K562 (cell line): ENCODE data around the gene NDC1. TPM values are rescaled to one million over a fixed set of nuclear protein-coding genes. Genes with fewer than 3 reads are reported as not detected.

ENCODE experiments used
- BDP1 ChIP-seq: IDR thresholded peaks from 3 replicates; pipeline ENCODE4 v1.6.1; 2011; ENCODE audit not compliant: insufficient read length, insufficient read depth
- DPF2 ChIP-seq: fragments of 450-650 bp; IDR thresholded peaks from 2 replicates; pipeline ENCODE4 v1.6.1; 2016
- EP400 ChIP-seq: fragments of 450-650 bp; IDR thresholded peaks from 2 replicates; pipeline ENCODE4 v1.6.1; 2017; ENCODE audit warnings: antibody characterized with exemption, mild to moderate bottlenecking, moderate library complexity
- FOXM1 ChIP-seq, 2 experiments: fragments of 450-650 bp in 1 of 2; sonication (generic) in 1 of 2; formaldehyde crosslinking in 1 of 2; IDR thresholded peaks; 2 replicates each; pipeline versions ENCODE4 v1.6.1 to v1.9.0; 2017 to 2022; ENCODE audit warnings: low read depth in 2 of 2, mild to moderate bottlenecking in 2 of 2, missing genetic modification reagents in 1 of 2, moderate library complexity in 1 of 2
- HDAC1 ChIP-seq, 2 experiments: fragments of 450-650 bp; IDR thresholded peaks; 2 replicates each; pipeline ENCODE4 v1.6.1; 2016 to 2017; ENCODE audit warnings: inconsistent platforms in 1 of 2, mild to moderate bottlenecking in 1 of 2, moderate library complexity in 1 of 2
- MBD2 ChIP-seq: sonication (generic); IDR thresholded peaks from 2 replicates; pipeline ENCODE4 v1.6.1; 2016; ENCODE audit warnings: low read depth, borderline replicate concordance
- NEUROD1 ChIP-seq: fragments of 150-350 bp; IDR thresholded peaks from 2 replicates; pipeline ENCODE4 v1.6.1; 2014; ENCODE audit warnings: borderline replicate concordance, low read length, low read depth; ENCODE audit not compliant: partially characterized antibody
- POLR3G ChIP-seq: IDR thresholded peaks from 2 replicates; pipeline ENCODE4 v1.6.1; 2011; ENCODE audit not compliant: insufficient read length, insufficient replicate concordance; ENCODE audit errors: extremely low read depth
- SUPT5H ChIP-seq: fragments of 450-650 bp; IDR thresholded peaks from 2 replicates; pipeline ENCODE4 v1.6.1; 2016
- ZNF3 ChIP-seq: fragments of 250-450 bp; sonication (Bioruptor Pico); IDR thresholded peaks from 2 replicates; pipeline ENCODE4 v1.5.0; 2021; ENCODE audit warnings: mild to moderate bottlenecking, moderate library complexity
- ZNF384 ChIP-seq: IDR thresholded peaks from 2 replicates; pipeline ENCODE4 v1.6.1; 2012; ENCODE audit warnings: low read depth, low read length, improper control_type of control experiment
- polyA plus RNA-seq, 8 experiments: library from polyadenylated mRNA; depleted of rRNA in 4 of 8; stranded (reverse) in 5 of 8; unstranded in 3 of 8; fragments of >200 nt; fragmentation: Nextera tagmentation in 2 of 8; fragmentation: Illumina TruSeq in 1 of 8; extraction: Ambion mirVana in 2 of 8; extraction: Trizol in 1 of 8; gene quantifications; 2 replicates each; pipeline versions ENCODE4 v1.2.1 to v1.2.3, GENCODE V29; 2011 to 2014; ENCODE audit warnings: inconsistent platforms in 1 of 8, missing spikeins in 1 of 8
- total RNA-seq, 7 experiments: library from RNA; depleted of rRNA in 6 of 7; stranded (reverse); fragments of >200 nt in 6 of 7; fragmentation: Illumina TruSeq in 2 of 7; extraction: Trizol in 2 of 7; gene quantifications; 2 replicates each; pipeline versions ENCODE4 v1.2.1 to v1.2.3, GENCODE V29; 2011 to 2021; ENCODE audit warnings: low replicate concordance in 1 of 7
- TF ChIP-seq, protein P1 (sequence below): fragments of 450-650 bp; IDR thresholded peaks from 2 replicates; pipeline ENCODE4 v1.6.1; 2016; ENCODE audit warnings: missing biosample characterization, missing genetic modification characterization
- TF ChIP-seq, protein P2 (sequence below): sonication (generic); formaldehyde crosslinking; IDR thresholded peaks from 2 replicates; pipeline ENCODE4 v1.8.0; 2022; ENCODE audit warnings: missing genetic modification reagents, mild to moderate bottlenecking, borderline replicate concordance
- TF ChIP-seq, protein P3 (sequence below): fragments of 450-650 bp; IDR thresholded peaks from 2 replicates; pipeline ENCODE4 v1.7.1; 2018; ENCODE audit warnings: mild to moderate bottlenecking, low read depth; ENCODE audit not compliant: partially characterized antibody
- TF ChIP-seq, protein P4 (sequence below), 2 experiments: fragments of 450-650 bp; formaldehyde crosslinking in 1 of 2; IDR thresholded peaks; 2 replicates each; pipeline versions ENCODE4 v1.4.0 to v1.6.1; 2014 to 2020; ENCODE audit warnings: mild to moderate bottlenecking in 2 of 2, borderline replicate concordance in 1 of 2, low read depth in 1 of 2

NDC1 gene
- total and polyA plus RNA-seq, 9 of the 15 experiments (the other 6 are each of a cell fraction or from before 2014, with no cell fraction given): 26.9 to 102 (median 64.5) TPM

DNA sequence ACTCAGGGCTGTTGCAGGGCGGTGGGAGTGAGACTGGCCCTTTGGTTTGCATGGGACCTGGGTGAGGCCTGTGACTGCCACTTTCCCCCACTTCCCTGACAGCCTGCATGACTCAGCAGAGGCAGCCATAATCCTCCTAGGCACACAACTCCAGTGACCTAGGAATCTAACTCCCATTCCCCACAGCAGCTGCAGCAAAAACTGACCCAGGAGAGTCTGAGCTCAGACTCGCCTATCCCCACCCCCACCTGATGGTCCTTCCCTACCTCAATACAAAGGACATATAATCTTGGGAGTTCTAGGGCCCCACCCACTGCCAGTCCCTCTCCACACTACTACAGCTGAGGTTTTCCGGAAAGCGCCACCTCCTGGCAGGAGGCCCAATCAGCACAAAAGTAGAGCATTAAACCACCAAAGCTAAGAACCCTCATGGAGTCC lies 26.7 kb downstream of the NDC1 start (continued):
- TF ChIP-seq, protein P1, sequence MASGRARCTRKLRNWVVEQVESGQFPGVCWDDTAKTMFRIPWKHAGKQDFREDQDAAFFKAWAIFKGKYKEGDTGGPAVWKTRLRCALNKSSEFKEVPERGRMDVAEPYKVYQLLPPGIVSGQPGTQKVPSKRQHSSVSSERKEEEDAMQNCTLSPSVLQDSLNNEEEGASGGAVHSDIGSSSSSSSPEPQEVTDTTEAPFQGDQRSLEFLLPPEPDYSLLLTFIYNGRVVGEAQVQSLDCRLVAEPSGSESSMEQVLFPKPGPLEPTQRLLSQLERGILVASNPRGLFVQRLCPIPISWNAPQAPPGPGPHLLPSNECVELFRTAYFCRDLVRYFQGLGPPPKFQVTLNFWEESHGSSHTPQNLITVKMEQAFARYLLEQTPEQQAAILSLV: no peak
- TF ChIP-seq NEUROD1: no peak
- no peak for TF ChIP-seq ZNF3 (CRISPR knock-in tag)
- TF ChIP-seq POLR3G: no peak
- peak; percentile 62; the same call in 1 of the 2 replicates for TF ChIP-seq FOXM1 (IDR thresholded peaks at IDR 0.05; ENCODE audit: low read depth)
- TF ChIP-seq FOXM1 (CRISPR knock-in tag; IDR thresholded peaks at IDR 0.05; ENCODE audit: low read depth): no peak
- TF ChIP-seq MBD2: no peak
- TF ChIP-seq DPF2: peak; percentile 72
- TF ChIP-seq HDAC1 (IDR thresholded peaks at IDR 0.05): no peak
- no peak for TF ChIP-seq ZNF384
- TF ChIP-seq, protein P2, sequence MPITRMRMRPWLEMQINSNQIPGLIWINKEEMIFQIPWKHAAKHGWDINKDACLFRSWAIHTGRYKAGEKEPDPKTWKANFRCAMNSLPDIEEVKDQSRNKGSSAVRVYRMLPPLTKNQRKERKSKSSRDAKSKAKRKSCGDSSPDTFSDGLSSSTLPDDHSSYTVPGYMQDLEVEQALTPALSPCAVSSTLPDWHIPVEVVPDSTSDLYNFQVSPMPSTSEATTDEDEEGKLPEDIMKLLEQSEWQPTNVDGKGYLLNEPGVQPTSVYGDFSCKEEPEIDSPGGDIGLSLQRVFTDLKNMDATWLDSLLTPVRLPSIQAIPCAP (CRISPR knock-in tag): no peak
- no peak for TF ChIP-seq BDP1
- TF ChIP-seq EP400: no peak
- TF ChIP-seq, protein P3, sequence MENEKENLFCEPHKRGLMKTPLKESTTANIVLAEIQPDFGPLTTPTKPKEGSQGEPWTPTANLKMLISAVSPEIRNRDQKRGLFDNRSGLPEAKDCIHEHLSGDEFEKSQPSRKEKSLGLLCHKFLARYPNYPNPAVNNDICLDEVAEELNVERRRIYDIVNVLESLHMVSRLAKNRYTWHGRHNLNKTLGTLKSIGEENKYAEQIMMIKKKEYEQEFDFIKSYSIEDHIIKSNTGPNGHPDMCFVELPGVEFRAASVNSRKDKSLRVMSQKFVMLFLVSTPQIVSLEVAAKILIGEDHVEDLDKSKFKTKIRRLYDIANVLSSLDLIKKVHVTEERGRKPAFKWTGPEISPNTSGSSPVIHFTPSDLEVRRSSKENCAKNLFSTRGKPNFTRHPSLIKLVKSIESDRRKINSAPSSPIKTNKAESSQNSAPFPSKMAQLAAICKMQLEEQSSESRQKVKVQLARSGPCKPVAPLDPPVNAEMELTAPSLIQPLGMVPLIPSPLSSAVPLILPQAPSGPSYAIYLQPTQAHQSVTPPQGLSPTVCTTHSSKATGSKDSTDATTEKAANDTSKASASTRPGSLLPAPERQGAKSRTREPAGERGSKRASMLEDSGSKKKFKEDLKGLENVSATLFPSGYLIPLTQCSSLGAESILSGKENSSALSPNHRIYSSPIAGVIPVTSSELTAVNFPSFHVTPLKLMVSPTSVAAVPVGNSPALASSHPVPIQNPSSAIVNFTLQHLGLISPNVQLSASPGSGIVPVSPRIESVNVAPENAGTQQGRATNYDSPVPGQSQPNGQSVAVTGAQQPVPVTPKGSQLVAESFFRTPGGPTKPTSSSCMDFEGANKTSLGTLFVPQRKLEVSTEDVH: no peak
- TF ChIP-seq SUPT5H: no peak
- TF ChIP-seq, protein P4, sequence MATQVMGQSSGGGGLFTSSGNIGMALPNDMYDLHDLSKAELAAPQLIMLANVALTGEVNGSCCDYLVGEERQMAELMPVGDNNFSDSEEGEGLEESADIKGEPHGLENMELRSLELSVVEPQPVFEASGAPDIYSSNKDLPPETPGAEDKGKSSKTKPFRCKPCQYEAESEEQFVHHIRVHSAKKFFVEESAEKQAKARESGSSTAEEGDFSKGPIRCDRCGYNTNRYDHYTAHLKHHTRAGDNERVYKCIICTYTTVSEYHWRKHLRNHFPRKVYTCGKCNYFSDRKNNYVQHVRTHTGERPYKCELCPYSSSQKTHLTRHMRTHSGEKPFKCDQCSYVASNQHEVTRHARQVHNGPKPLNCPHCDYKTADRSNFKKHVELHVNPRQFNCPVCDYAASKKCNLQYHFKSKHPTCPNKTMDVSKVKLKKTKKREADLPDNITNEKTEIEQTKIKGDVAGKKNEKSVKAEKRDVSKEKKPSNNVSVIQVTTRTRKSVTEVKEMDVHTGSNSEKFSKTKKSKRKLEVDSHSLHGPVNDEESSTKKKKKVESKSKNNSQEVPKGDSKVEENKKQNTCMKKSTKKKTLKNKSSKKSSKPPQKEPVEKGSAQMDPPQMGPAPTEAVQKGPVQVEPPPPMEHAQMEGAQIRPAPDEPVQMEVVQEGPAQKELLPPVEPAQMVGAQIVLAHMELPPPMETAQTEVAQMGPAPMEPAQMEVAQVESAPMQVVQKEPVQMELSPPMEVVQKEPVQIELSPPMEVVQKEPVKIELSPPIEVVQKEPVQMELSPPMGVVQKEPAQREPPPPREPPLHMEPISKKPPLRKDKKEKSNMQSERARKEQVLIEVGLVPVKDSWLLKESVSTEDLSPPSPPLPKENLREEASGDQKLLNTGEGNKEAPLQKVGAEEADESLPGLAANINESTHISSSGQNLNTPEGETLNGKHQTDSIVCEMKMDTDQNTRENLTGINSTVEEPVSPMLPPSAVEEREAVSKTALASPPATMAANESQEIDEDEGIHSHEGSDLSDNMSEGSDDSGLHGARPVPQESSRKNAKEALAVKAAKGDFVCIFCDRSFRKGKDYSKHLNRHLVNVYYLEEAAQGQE (IDR thresholded peaks at IDR 0.05; ENCODE audit: borderline replicate concordance): no peak
- TF ChIP-seq, protein P4 (CRISPR knock-in tag; IDR thresholded peaks at IDR 0.05; ENCODE audit: low read depth): no peak
